GM21367 (cell line): ENCODE data around the gene ZNF438.
"Not testable (repeated sequence)": the region's sequence is repeated elsewhere in the genome, so short reads cannot be mapped to it uniquely, and the experiment has no call there.

Experiments used
- ATAC-seq: cut with Tn5 transposase; IDR thresholded peaks from one replicate; pipeline ENCODE4 v1.9.1; 2021; ENCODE audit not compliant: unreplicated experiment

The ZNF438 gene

GRCh38 chr10:31031558-31032257 is at the start of gene ZNF438:
TSS of gene ZNF438 (minus strand) at chr10:31031865. CDS start at chr10:30877034, 154,831 bp downstream.
- peak; percentile 82 for ATAC-seq

GRCh38 chr10:31076610-31076988 is 44.9 kb upstream of the ZNF438 start:
- no peak for ATAC-seq

GRCh38 chr10:31075881-31076609 is 44.4 kb upstream of the ZNF438 start:
- no peak for ATAC-seq

GRCh38 chr10:31075434-31075833 is 43.8 kb upstream of the ZNF438 start:
- ATAC-seq, result no peak

GRCh38 chr10:31074722-31075086 is 43.0 kb upstream of the ZNF438 start:
- ATAC-seq, result no peak

- no peak for ATAC-seq
Observed at GRCh38 chr10:31073996-31074721, 42.5 kb upstream of the ZNF438 start.

- ATAC-seq, result no peak
Observed at GRCh38 chr10:31073211-31073610, 41.5 kb upstream of the ZNF438 start.

GRCh38 chr10:31072451-31072850 is 40.8 kb upstream of the ZNF438 start:
- ATAC-seq, result no peak

GRCh38 chr10:31071232-31072005 is 39.8 kb upstream of the ZNF438 start:
- no peak for ATAC-seq

- no peak for ATAC-seq
Observed at GRCh38 chr10:31070691-31071090, 39.0 kb upstream of the ZNF438 start.

- ATAC-seq, result no peak
Observed at GRCh38 chr10:31070025-31070424, 38.4 kb upstream of the ZNF438 start.

- ATAC-seq, result no peak
Observed at GRCh38 chr10:31069411-31069810, 37.7 kb upstream of the ZNF438 start.

- ATAC-seq, result no peak
Observed at GRCh38 chr10:31064348-31064747, 32.7 kb upstream of the ZNF438 start.

GRCh38 chr10:31063841-31064240 is 32.2 kb upstream of the ZNF438 start:
- ATAC-seq, result no peak

- no peak for ATAC-seq
Observed at GRCh38 chr10:31062856-31063255, 31.2 kb upstream of the ZNF438 start.

- no peak for ATAC-seq
Observed at GRCh38 chr10:31061941-31062340, 30.3 kb upstream of the ZNF438 start.

- no peak for ATAC-seq
Observed at GRCh38 chr10:31058795-31059703, 27.4 kb upstream of the ZNF438 start.

- not testable (repeated sequence) for ATAC-seq
Observed at GRCh38 chr10:31056678-31057077, 25.0 kb upstream of the ZNF438 start.

- ATAC-seq, result no peak
Observed at GRCh38 chr10:31055573-31056251, 24.0 kb upstream of the ZNF438 start.

- ATAC-seq, result no peak
Observed at GRCh38 chr10:31051703-31052102, 20.0 kb upstream of the ZNF438 start.
